Upper lobe of right lung (tissue), 1 donor: Measurements from ENCODE around the gene LMAN2. TPM values are rescaled to one million over a fixed set of nuclear protein-coding genes. Genes with fewer than 3 reads are reported as not detected.

Source experiments
- ATAC-seq: fragments of 200-7000 bp; cut with Tn5 transposase; one replicate; pipeline ENCODE4 v1.9.1; 2020; ENCODE audit warnings: mild to moderate bottlenecking, moderate library complexity
- DNase-seq: peaks from one replicate; pipeline ENCODE4 v3.0.0-alpha.2; 2020
- H3K27ac ChIP-seq: fragments of 200-600 bp; one replicate; pipeline ENCODE4 v1.8.0; 2022
- H3K27me3 ChIP-seq: fragments of 200-600 bp; one replicate; pipeline ENCODE4 v1.8.0; 2022; ENCODE audit warnings: mild to moderate bottlenecking
- H3K36me3 ChIP-seq: fragments of 200-600 bp; one replicate; pipeline ENCODE4 v1.8.0; 2022
- H3K4me1 ChIP-seq: fragments of 200-600 bp; one replicate; pipeline ENCODE4 v1.8.0; 2022
- H3K4me3 ChIP-seq: fragments of 200-600 bp; one replicate; pipeline ENCODE4 v1.8.0; 2022; ENCODE audit warnings: mild to moderate bottlenecking
- H3K9me3 ChIP-seq: fragments of 200-600 bp; one replicate; pipeline ENCODE4 v1.8.0; 2022
- intact Hi-C: fragments of 100-400 bp; cut with DNase I; formaldehyde crosslinking; loops from one replicate; pipeline ENCODE4 v1.11.0; 2022
- total RNA-seq: library from RNA; stranded (reverse); fragmentation: NEBNext Ultra II Directional; extraction: Animal tissue kit (Norgen Biotek cat#: 25700); gene quantifications from one replicate; pipeline ENCODE4 v1.2.1, GENCODE V29; 2021
- TF ChIP-seq, protein P1 (sequence below): fragments of 200-600 bp; IDR thresholded peaks from one replicate; pipeline ENCODE4 v1.8.0; 2022; ENCODE audit warnings: antibody characterized with exemption
- donor health status: DM: no; HTN: yes; CAD: no; lungs with severe emphysema.

The LMAN2 gene
- total RNA-seq, 1 donor from 2014 or later: 117 TPM

DNA sequence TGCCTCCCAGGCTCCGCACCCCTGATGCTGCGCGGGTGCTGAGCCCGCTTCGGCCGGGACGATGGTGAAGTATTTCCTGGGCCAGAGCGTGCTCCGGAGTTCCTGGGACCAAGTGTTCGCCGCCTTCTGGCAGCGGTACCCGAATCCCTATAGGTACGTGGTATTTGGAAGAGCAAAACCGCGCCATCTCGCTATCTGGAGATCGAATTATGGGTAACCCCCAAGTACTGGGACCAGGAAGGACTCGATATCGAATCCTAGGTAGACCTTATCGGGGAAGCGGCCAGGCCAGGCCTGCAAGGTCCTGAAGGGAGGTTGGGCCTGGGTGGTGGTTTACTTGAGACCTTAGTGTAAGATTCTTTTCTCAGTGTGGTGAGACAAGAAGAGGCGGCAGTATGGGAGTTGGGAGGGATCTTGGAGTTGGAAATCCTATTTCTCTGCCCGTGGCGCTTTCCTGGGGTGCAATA, 47.5 kb downstream of the LMAN2 start:
- Histone ChIP-seq H3K36me3 (peaks cover 27% of the 10 kb centered on the region), H3K4me3 (peak overlapping the region; percentile 99), H3K4me1 (peaks cover 67% of the 10 kb centered on the region), H3K27ac (peak overlapping the region; percentile 86), H3K9me3 (no peaks in the 10 kb centered on the region), H3K27me3 (no peaks in the 10 kb centered on the region)
- no peak for DNase-seq
- TF ChIP-seq, protein P1, sequence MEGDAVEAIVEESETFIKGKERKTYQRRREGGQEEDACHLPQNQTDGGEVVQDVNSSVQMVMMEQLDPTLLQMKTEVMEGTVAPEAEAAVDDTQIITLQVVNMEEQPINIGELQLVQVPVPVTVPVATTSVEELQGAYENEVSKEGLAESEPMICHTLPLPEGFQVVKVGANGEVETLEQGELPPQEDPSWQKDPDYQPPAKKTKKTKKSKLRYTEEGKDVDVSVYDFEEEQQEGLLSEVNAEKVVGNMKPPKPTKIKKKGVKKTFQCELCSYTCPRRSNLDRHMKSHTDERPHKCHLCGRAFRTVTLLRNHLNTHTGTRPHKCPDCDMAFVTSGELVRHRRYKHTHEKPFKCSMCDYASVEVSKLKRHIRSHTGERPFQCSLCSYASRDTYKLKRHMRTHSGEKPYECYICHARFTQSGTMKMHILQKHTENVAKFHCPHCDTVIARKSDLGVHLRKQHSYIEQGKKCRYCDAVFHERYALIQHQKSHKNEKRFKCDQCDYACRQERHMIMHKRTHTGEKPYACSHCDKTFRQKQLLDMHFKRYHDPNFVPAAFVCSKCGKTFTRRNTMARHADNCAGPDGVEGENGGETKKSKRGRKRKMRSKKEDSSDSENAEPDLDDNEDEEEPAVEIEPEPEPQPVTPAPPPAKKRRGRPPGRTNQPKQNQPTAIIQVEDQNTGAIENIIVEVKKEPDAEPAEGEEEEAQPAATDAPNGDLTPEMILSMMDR: no peak
- no peak for ATAC-seq
- intact Hi-C loops: no loop called here

DNA sequence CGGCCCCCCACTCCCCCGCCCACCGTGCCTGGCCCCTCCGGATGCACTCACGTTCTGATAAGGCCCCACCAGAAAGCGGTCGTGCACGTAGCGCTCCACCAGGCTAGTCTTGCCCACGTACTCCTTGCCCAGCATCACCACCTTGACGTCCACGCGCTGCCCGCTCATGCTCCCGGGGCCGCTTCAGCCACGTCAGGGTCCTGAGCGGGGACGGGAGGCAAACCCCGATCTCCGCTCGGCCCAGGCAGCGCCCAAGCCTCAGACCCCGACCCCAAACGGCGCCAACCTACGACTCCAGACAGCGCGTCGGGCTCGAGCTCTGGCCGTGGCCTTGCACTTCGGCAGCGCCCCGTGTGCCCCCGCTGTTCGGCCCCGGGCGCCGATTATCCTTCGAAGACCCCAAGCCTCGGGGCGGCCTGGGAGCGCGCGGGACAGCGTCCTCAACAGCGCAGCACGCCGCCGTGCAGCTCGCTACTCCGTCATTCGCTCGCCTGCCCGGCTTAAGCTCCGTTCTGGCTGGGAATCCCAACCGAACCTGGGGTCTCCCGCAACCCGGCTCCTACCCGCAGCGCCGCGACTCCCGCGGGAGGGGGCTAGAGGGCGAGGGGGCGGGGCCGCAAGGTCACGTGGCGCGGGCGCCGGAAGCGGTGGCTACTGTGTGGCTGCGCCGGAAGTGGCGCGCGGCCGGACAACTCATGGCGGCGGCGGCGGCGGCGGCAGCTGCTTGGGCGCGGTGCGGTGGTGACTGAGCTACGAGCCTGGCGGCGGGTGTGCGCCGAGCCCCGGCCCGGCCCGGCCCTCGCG, 48.1 kb downstream of the LMAN2 start, which contains the start of the genes PRELID1 and RAB24:
TSS of gene PRELID1 (plus strand) at position 679 of the 804 bp plus-strand sequence. CDS start 187 bp downstream, outside the sequence.
TSS of gene RAB24 (minus strand) at position 599 of the 804 bp plus-strand sequence. CDS start at position 168, 431 bp downstream.
- peak within 1 kb of the TSS; percentile 86 for H3K27ac ChIP-seq
- peaks cover 67% of the 10 kb centered on the region for H3K4me1 ChIP-seq
- peak within 1 kb of the TSS; percentile 99 for H3K4me3 ChIP-seq
- TF ChIP-seq, protein P1: peak; percentile 38
- H3K9me3 ChIP-seq: no peaks in the 10 kb centered on the region
- ATAC-seq (peak; percentile 87), DNase-seq (peak; percentile 95)
- intact Hi-C loops: no loop called here
- peaks cover 27% of the 10 kb centered on the region for H3K36me3 ChIP-seq
- no peaks in the 10 kb centered on the region for H3K27me3 ChIP-seq

DNA sequence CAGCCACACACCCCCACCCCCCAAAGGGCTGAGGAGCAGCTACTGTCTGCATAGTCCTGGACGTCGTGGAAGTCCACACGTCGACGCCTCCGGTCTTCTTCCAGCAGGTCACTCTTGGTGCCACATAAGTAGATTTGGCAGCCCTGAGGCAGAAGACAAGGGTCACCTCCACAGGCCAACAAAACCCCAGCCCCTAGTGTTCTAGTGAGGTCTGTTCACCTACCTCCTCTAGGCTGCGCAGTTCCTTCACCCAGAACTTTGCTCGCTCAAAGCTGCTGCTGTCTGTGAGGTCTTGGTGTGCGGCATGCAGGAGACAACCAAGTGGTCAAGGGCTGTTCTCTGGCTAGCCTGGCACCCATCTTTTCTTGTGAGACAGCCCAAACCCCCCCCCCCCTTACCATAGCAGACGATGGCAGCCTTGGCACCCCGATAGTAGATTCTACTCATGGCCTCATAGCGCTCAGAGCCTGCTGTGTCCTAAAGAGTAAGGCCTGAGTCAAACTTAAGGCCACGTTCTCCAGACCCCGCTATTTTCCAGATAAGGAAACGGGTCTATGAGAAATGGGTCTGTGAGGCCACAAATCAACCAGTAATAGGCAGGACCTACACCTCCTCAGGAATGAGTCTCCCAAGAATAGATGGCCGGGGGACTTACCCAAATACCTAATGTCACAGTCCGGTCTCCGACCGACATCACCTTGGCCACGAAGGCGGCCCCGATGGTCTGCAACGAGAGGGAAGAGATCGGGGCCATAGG, 48.9 kb downstream of the LMAN2 start:
- Histone ChIP-seq H3K27me3 (no peaks in the 10 kb centered on the region), H3K9me3 (no peaks in the 10 kb centered on the region), H3K36me3 (peaks cover 27% of the 10 kb centered on the region), H3K4me3 (peak overlapping the region; percentile 99), H3K4me1 (peaks cover 64% of the 10 kb centered on the region), H3K27ac (peak overlapping the region; percentile 86)
- ATAC-seq (no peak), DNase-seq (no peak)
- TF ChIP-seq, protein P1: no peak
- intact Hi-C loops: no loop called here

DNA sequence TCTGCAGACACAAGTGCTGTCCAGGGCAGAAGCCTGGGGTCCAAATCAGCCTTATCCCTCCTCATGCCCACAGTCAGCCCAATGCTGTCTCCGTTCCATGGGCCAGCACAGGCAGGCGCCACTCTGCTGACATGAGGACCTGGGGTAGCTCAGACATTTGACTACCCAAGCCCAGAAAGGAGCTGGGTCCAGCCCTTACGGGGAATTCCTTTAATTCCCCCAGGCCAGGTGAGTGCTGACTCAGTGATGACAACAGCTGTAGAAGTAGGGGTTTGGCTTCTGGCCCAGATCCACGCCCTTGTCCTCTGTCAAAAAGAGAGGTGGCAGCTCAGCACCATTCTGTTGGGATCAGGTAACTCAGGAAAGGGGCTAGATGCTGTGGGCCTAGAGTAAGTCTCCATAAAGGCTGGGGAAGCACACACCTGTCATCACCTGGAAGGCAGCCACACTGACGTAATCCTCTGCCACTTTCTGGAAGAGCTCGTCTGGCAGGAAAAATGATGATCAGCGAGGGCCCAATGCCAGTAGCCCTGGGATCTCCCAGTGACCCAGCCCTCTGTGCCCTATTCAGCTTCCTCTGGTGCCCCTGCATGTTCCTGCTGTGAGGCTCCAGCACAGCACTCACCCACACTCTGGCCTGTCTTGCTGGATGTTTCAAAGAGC, 49.8 kb downstream of the LMAN2 start:
- Histone ChIP-seq H3K27ac (peak overlapping the region; percentile 73), H3K4me3 (no peak overlapping the region), H3K9me3 (no peaks in the 10 kb centered on the region), H3K4me1 (peaks cover 60% of the 10 kb centered on the region), H3K27me3 (no peaks in the 10 kb centered on the region), H3K36me3 (peaks cover 19% of the 10 kb centered on the region)
- intact Hi-C loops: no loop called here
- no peak for DNase-seq
- TF ChIP-seq, protein P1: no peak
- ATAC-seq: peak; percentile 39

DNA sequence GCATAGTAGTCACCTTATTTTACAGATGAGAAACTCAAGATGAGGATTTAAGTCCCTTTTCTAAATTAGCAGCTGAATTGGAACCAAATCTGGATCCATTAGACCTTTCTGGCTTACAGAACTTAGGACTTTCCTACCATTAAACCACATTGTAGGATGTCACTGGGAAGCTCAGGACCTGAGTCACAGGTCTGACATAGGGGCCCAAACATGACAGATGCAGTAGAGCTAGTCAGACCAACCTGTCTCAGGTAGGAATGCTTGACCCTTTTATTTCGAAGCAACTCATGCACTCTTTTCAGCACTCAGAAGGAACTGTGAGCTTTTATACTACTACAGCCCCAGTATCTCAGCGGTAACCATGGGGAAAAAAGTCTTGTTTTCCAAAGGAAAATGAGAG, 50.5 kb downstream of the LMAN2 start:
- H3K36me3 ChIP-seq: peaks cover 14% of the 10 kb centered on the region
- no peaks in the 10 kb centered on the region for H3K9me3 ChIP-seq
- no peak overlapping the region for H3K4me3 ChIP-seq
- peaks cover 65% of the 10 kb centered on the region for H3K4me1 ChIP-seq
- intact Hi-C loops: no loop called here
- DNase-seq (no peak), ATAC-seq (no peak)
- H3K27me3 ChIP-seq: no peaks in the 10 kb centered on the region
- peak overlapping the region; percentile 73 for H3K27ac ChIP-seq
- TF ChIP-seq, protein P1: no peak
